Neural cell (in vitro differentiated cells): ENCODE results near the gene CXCL17. TPM values are rescaled to one million over a fixed set of nuclear protein-coding genes. Genes with fewer than 3 reads are reported as not detected.

Experiments
- H2AFZ ChIP-seq: fragments of 200-600, 300-800 bp; sonication (generic), shearing (Covaris generic); 2 replicates; pipeline ENCODE4 v1.6.0; 2014; ENCODE audit warnings: low read depth, mild to moderate bottlenecking, antibody characterized with exemption, low read length, moderate library complexity
- H3F3A ChIP-seq: fragments of 200-600 bp; shearing (Covaris generic); 2 replicates; pipeline ENCODE4 v1.6.1; 2016; ENCODE audit warnings: mild to moderate bottlenecking, moderate library complexity, mixed read lengths, antibody characterized with exemption, low read length; ENCODE audit not compliant: insufficient read depth, poor library complexity, severe bottlenecking
- H3K27ac ChIP-seq: fragments of 200-600, 300-800 bp; sonication (generic), shearing (Covaris generic); 2 replicates; pipeline ENCODE4 v1.5.1; 2014; ENCODE audit warnings: mild to moderate bottlenecking, low read length, moderate library complexity
- H3K27me3 ChIP-seq: fragments of 300-800, 200-600 bp; sonication (generic), shearing (Covaris generic); 2 replicates; pipeline ENCODE4 v1.6.0; 2014; ENCODE audit warnings: mild to moderate bottlenecking, low read depth, low read length, moderate library complexity; ENCODE audit not compliant: insufficient read depth
- H3K36me3 ChIP-seq: fragments of 300-800, 200-600 bp; sonication (generic), shearing (Covaris generic); 2 replicates; pipeline ENCODE4 v1.5.1; 2014; ENCODE audit warnings: mild to moderate bottlenecking, antibody characterized with exemption, low read length, moderate library complexity; ENCODE audit not compliant: insufficient read depth
- H3K4me2 ChIP-seq: fragments of 300-800, 200-600 bp; sonication (generic), shearing (Covaris generic); 2 replicates; pipeline ENCODE4 v1.6.0; 2014; ENCODE audit warnings: mild to moderate bottlenecking, low read length
- H3K4me3 ChIP-seq: fragments of 300-800, 200-600 bp; sonication (generic), shearing (Covaris generic); 2 replicates; pipeline ENCODE4 v1.5.1; 2014; ENCODE audit warnings: mild to moderate bottlenecking, low read length, moderate library complexity
- H3K79me2 ChIP-seq: fragments of 200-600 bp; shearing (Covaris generic); replicated peaks from 2 replicates; pipeline ENCODE4 v1.6.0; 2014; ENCODE audit warnings: mild to moderate bottlenecking, low read length, moderate library complexity; ENCODE audit not compliant: insufficient read depth
- H3K9ac ChIP-seq: fragments of 300-800, 200-600 bp; sonication (generic), shearing (Covaris generic); 2 replicates; pipeline ENCODE4 v1.6.1; 2016; ENCODE audit warnings: mild to moderate bottlenecking, low read length, mixed read lengths
- H3K9me2 ChIP-seq: fragments of 200-600 bp; shearing (Covaris generic); 2 replicates; pipeline ENCODE4 v1.6.1; 2016; ENCODE audit warnings: mild to moderate bottlenecking, low read length, mixed read lengths; ENCODE audit not compliant: insufficient read depth
- H3K9me3 ChIP-seq: fragments of 200-600, 300-800 bp; sonication (generic), shearing (Covaris generic); 2 replicates; pipeline ENCODE4 v1.6.1; 2016; ENCODE audit warnings: mild to moderate bottlenecking, mixed run types, low read length, moderate library complexity, mixed read lengths
- H4K20me1 ChIP-seq: fragments of 200-600 bp; shearing (Covaris generic); 2 replicates; pipeline ENCODE4 v1.6.1; 2016; ENCODE audit warnings: mild to moderate bottlenecking, mixed run types; ENCODE audit not compliant: insufficient read depth
- CTCF ChIP-seq: fragments of 450-650 bp; IDR thresholded peaks from 2 replicates; pipeline ENCODE4 v1.5.1; 2014; ENCODE audit warnings: antibody characterized with exemption, mild to moderate bottlenecking, moderate library complexity; ENCODE audit not compliant: poor library complexity, severe bottlenecking
- EP300 ChIP-seq: fragments of 450-650 bp; conservative IDR thresholded peaks from 2 replicates; pipeline ENCODE4 v1.6.1; 2014; ENCODE audit warnings: antibody characterized with exemption, mild to moderate bottlenecking, moderate library complexity; ENCODE audit not compliant: poor library complexity, severe bottlenecking
- EZH2 ChIP-seq: fragments of 200-600, 300-800 bp; shearing (Covaris generic), sonication (generic); IDR thresholded peaks from 2 replicates; pipeline ENCODE4 v1.6.1; 2014; ENCODE audit warnings: antibody characterized with exemption, low read length, borderline replicate concordance, mild to moderate bottlenecking; ENCODE audit not compliant: insufficient read depth, poor library complexity, severe bottlenecking
- MXI1 ChIP-seq: fragments of 450-650 bp; conservative IDR thresholded peaks from 2 replicates; pipeline ENCODE4 v1.6.1; 2014; ENCODE audit warnings: antibody characterized with exemption, mild to moderate bottlenecking; ENCODE audit not compliant: poor library complexity, severe bottlenecking
- POLR2AphosphoS5 ChIP-seq: IDR thresholded peaks from 2 replicates; pipeline ENCODE4 v1.6.1; 2012
- RAD21 ChIP-seq: fragments of 450-650 bp; conservative IDR thresholded peaks from 2 replicates; pipeline ENCODE4 v1.6.1; 2014; ENCODE audit warnings: antibody characterized with exemption, mild to moderate bottlenecking, moderate library complexity
- REST ChIP-seq: IDR thresholded peaks from 2 replicates; pipeline ENCODE4 v1.6.1; 2012; ENCODE audit warnings: borderline replicate concordance
- SMC3 ChIP-seq: fragments of 450-650 bp; conservative IDR thresholded peaks from 2 replicates; pipeline ENCODE4 v1.6.1; 2014; ENCODE audit warnings: antibody characterized with exemption, mild to moderate bottlenecking, moderate library complexity; ENCODE audit not compliant: poor library complexity
- TAF1 ChIP-seq: IDR thresholded peaks from 2 replicates; pipeline ENCODE4 v1.6.1; 2012; ENCODE audit warnings: low read depth
- polyA plus RNA-seq: library from polyadenylated mRNA; depleted of rRNA; stranded (reverse); fragments of >200 nt; gene quantifications from 2 replicates; pipeline ENCODE4 v1.2.3, GENCODE V29; 2014

Gene CXCL17
- polyA plus RNA-seq, 1 donor from 2014 or later = not detected

- Histone ChIP-seq H3K9ac (no peak overlapping the region), H3F3A (no peaks in the 10 kb centered on the region), H3K9me2 (no peaks in the 10 kb centered on the region), H2AFZ (no peak overlapping the region), H3K27ac (no peak overlapping the region), H3K36me3 (no peaks in the 10 kb centered on the region), H4K20me1 (no peaks in the 10 kb centered on the region), H3K9me3 (no peaks in the 10 kb centered on the region), H3K27me3 (no peaks in the 10 kb centered on the region), H3K79me2 (no peaks in the 10 kb centered on the region), H3K4me3 (no peak overlapping the region), H3K4me2 (no peak overlapping the region)
- TF ChIP-seq CTCF = no peak
- no peak for TF ChIP-seq POLR2AphosphoS5
- TF ChIP-seq SMC3 = no peak
- TF ChIP-seq MXI1 = no peak
These were observed 36.1 kb upstream of the CXCL17 start for GRCh38 chr19:42478765-42479311.

GRCh38 chr19:42477933-42478332 is 35.2 kb upstream of the CXCL17 start:
- Histone ChIP-seq H4K20me1 (no peaks in the 10 kb centered on the region), H3K4me3 (no peak overlapping the region), H3K27me3 (no peaks in the 10 kb centered on the region), H3K9me3 (no peaks in the 10 kb centered on the region), H2AFZ (no peak overlapping the region), H3K9ac (no peak overlapping the region), H3K4me2 (no peak overlapping the region), H3F3A (no peaks in the 10 kb centered on the region), H3K36me3 (no peaks in the 10 kb centered on the region), H3K9me2 (no peaks in the 10 kb centered on the region), H3K79me2 (no peaks in the 10 kb centered on the region), H3K27ac (no peak overlapping the region)
- TF ChIP-seq TAF1 = no peak
- no peak for TF ChIP-seq MXI1
- TF ChIP-seq EP300 = no peak
- TF ChIP-seq RAD21 = no peak
- no peak for TF ChIP-seq CTCF
- TF ChIP-seq EZH2 = no peak
- no peak for TF ChIP-seq REST
- TF ChIP-seq POLR2AphosphoS5 = no peak
- no peak for TF ChIP-seq SMC3
